Amygdala (tissue), 56 donors: ENCODE results near the gene SLC35G6.
"Not testable (repeated sequence)": the region's sequence is repeated elsewhere in the genome, so short reads cannot be mapped to it uniquely, and the experiment has no call there.

Source experiments
- DNase-seq, 56 donors: peaks; one replicate each; lab custom pipeline; 2025; lab: John Stamatoyannopoulos, UW

SLC35G6 gene

GRCh38 chr17:7477392-7478275 is 3.6 kb upstream of the SLC35G6 start:
- DNase-seq: peak in 19 of 56 donors; percentile 15 to 63 (median 42)

DNA sequence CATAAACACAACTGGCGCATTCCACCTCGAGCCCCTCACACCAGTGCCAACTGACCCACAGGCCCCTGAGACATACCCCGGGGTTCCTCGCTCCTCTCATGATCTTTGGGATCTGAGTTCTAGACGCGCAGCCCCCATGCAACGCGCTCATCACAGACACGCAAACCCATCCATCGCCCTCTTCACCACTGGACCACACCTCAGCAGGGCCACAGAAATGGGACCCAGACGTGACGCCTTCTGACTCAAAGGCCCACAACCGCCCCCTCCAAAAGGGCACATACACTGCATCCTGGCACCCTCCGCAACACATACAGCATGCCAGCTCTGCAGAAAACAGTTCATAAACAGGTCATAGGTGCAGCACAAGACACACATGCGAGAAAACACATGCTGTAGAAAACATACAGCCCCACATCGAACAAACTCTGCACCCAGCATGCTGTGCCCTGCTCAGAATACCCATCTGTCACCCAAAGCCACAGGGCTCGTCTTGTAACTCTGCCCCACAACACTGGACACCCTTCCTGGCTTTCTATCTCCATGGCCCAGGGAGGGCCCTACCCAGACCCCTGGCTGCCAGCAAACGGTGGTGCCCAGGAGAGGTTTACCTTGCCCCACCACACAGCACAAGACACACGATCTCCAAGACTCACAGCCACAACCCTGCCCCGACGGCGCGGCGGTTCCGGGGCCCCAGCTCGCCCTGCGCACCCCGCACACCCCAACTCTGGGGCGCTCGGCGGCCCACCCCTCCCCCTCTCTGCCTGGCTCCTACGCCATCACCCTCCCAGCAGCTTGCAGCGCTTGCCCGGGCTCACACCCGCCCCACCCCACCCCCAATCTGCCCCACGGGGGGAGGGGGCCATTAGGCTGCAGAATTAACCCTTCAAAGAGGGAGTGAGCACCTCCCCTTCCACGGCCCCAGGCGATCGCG is 2.7 kb upstream of the SLC35G6 start:
- DNase-seq: peak in 40 of 56 donors; percentile 20 to 78 (median 57)

DNA sequence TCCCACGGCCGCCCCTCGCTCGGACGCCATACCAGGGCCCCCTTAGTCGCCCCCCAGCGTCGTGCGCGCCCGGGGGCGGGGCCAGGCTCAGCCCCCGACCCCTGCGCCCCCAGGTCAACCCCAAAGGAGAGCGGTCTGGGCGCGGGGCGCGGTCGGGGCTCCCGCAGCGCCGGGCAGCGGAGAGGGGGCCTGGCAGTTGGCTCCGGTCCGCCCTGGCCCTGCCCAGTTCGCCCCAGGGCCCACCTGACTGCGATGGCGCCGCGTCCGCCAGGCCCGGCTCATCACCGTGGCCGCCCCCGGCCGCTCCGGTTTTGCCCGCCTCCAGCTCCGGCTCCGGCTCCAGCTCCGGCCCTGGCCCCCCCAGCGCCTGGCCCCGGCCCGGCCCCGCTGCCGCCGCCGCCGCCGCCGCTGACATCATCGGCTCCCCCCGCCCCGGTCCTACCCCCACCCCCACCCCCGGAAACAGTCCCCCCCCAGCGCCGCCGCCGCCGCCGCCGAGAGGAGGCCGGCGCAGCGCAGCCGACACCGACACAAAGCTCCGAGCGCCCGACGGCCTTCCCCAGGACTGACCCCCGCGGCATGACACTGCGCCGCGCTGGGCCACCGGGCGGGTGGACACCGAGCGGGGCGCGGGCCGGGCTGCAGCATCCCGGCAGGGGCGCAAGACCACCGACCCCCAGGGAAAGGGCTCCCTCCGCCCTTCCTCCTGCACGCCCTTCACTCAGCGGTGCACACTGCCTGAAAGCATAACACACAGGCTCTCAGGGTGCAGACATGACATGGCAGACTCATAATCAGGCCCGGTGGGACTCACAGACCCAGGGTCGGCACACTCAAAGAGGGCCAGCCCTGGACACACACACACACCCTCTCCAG is 1.8 kb upstream of the SLC35G6 start, which contains the start of gene ZBTB4:
Gene ZBTB4, minus strand, starts transcription at position 419 of the 876 bp plus-strand sequence. CDS start 12,830 bp downstream, outside the sequence.
- DNase-seq: peak in 36 of 56 donors; percentile 31 to 78 (median 58)

GRCh38 chr17:7480089-7480384 is 1.2 kb upstream of the SLC35G6 start:
- DNase-seq: no peak

- not testable (repeated sequence) for DNase-seq
These were observed 846 bp downstream of the SLC35G6 start for GRCh38 chr17:7481842-7482741.

DNA sequence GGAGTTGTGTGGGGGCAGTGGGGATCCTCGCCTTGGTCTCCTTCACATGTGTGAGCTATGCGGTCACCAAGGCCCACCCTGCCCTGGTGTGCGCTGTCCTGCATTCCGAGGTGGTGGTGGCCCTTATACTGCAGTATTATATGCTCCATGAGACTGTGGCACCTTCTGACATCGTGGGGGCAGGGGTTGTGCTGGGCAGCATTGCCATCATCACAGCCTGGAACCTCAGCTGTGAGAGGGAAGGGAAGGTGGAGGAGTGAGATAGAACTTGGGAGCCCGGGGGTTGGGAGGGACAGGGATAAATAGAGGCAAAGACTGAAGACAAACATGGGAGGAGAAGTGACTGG is 1.5 kb downstream of the SLC35G6 start:
- not testable (repeated sequence) for DNase-seq

DNA sequence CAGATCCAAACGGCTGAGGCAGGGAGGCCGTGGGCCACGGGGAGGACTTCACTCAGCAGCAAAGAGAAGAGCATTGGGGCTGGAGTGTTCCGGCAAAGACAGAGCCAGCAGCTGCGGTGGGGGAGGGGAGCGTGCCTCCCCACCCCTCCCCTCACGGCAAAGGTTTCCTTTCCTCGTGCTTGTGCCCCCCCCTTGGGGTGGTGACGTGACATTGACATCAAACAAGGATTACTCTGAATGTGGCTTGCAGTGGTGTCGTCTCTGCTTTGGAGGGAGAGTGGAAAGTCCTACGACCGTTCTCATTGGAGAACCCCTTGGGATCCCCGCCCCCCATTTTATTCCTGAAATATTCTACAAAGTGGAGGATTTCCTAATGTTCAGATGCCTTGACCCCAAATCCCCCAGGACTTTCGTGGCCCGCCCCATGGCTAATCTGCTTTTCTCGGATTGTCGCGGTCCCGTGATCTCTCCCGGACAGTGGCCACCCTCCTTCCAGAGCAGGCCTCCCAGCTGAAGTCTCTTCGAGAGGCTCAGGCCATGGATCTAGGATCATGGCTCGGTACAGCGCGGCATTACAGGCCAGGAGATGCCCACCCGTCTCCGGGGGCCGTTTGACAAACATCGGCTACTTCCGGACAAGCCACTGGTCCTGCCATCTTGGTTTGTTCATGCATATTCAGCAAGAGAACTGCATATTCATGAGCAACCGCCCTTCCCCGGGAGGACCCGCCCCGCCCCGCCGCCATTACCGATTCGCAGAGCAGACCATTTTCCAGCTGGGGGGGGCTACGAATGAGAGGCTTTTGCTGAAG is 2.2 kb downstream of the SLC35G6 start:
- peak; percentile 81 to 100 (median 96) for DNase-seq

DNA sequence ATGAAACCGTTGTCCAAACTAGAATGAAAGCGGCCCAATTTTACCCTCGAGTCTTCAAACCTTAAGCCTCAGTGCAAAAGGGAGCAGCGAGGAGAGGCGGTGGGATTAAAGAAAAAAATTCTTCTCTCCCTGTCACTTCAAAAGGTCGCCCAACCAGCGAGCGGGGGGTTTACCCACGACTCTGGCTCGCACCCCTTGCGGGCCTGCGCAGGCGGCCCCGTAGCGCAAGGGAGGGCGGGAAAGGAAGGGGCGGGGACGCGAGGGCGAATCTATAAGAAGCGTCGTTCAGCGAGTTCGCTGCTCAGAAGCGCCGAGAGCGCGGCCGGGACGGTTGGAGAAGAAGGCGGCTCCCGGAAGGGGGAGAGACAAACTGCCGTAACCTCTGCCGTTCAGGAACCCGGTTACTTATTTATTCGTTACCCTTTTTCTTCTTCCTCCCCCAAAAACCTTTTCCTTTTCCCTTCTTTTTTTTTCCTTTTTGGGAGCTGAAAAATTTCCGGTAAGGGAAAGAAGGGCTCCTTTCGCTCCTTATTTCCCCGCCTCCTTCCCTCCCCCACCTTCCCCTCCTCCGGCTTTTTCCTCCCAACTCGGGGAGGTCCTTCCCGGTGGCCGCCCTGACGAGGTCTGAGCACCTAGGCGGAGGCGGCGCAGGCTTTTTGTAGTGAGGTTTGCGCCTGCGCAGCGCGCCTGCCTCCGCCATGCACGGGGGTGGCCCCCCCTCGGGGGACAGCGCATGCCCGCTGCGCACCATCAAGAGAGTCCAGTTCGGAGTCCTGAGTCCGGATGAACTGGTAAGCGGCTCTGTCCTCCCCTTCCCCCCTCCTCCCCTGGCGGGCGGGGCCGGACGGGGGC is 3.0 kb downstream of the SLC35G6 start, which contains the start of gene POLR2A:
Gene POLR2A, plus strand, starts transcription at position 300 of the 852 bp plus-strand sequence.
- peak; percentile 88 to 100 (median 97) for DNase-seq

GRCh38 chr17:7484919-7485377 is 3.7 kb downstream of the SLC35G6 start:
- DNase-seq: no peak

DNA sequence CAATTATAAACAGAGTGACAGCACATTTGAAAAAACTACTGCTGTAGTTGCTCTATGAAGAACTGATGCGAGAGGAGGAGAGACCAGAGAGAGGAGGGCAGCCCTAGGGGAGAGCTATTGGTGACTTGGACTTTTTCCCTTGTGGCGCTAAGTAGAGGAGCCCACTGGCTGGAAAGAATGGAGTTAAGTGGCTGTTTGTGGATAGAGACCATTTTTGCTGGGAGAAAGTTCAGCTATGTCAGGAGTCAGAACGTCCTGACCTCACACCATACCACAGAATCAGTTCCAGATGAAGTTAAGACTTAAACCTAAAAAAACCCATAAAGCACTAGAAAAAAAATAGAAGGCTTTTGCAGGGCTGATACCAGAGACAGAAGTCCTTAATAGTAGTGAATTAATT is 4.9 kb downstream of the SLC35G6 start:
- no peak for DNase-seq

DNA sequence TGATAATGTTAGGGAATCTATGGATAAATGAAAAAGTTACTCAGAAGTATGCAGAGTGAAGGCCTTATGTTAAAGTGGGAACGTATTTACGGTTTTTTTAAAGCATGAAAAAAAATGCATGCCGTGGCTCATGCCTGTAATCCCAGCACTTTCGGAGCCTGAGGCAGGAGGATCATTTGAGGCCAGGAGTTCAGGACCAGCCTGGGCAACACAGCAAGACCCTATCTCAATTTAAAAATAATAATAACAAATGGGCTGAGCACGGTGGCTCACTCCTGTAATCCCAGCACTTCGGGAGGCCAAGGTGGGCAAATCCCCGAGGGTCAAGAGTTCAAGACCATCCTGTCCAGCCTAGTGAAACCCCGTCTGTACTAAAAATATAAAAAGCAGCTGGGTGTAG is 8.9 kb downstream of the SLC35G6 start:
- no peak for DNase-seq

DNA sequence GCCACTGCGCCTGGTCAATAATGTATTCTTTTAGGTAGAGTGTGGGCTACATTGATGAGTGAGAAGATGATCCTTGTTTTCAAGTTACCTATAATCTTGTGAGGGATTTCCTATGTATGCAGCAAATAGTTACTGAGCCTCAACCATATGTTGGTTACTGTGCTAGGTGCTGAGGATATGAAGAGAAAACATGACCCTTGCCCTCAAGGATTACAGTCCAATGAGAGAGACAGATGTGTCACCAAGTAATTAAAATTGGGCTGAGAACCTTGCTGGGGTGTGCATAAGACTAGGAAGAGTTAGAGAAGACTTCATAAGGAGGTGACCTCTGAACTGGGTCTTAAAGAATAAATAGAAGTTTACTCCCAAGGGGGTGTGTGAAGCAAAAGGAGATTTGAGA is 10.3 kb downstream of the SLC35G6 start:
- no peak for DNase-seq

DNA sequence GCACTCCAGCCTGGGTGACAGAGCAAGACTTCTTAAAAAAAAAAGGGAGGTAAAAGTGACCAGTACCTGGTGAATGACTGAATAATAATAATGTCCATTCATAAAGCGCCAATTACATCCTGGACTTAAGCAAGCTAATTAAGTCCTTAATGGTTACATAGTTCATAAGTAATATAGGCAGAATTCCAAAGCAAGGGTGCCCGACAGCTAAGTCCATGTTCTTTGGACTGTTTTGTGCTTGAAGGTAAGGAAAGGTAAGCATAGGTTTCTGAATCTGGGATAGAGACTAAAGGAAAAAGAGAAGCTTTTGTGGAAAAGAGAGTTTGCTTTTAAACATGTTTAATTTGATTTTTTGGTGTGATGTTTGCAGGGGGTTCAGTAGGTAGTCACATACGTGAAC is 12.7 kb downstream of the SLC35G6 start:
- DNase-seq: no peak

DNA sequence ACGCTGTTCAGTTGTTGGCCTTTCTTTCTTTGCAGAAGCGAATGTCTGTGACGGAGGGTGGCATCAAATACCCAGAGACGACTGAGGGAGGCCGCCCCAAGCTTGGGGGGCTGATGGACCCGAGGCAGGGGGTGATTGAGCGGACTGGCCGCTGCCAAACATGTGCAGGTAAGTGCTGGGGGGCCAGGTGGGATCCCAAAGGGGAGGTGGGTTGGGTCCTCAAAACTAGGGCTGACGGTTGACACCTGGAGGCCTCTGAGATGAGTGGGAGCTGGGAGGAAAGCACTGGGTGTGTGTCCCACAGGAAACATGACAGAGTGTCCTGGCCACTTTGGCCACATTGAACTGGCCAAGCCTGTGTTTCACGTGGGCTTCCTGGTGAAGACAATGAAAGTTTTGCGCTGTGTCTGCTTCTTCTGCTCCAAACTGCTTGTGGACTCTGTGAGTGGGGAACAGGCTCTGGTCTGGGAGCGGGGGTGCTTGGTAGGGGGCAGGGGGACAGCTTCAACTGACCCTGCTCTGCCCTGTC is 14.7 kb downstream of the SLC35G6 start:
- DNase-seq: no peak

- no peak for DNase-seq
These were observed 15.4 kb downstream of the SLC35G6 start for GRCh38 chr17:7496470-7497183.

- DNase-seq: no peak
These were observed 16.0 kb downstream of the SLC35G6 start for GRCh38 chr17:7497228-7497627.
